Activated T-cell treated with anti-CD3 and anti-CD28 coated beads, Interleukin-2, amount 50 U/mL, for 24 hours (primary cell): ENCODE measurements around the gene NCLN.
"Not testable (repeated sequence)": the region's sequence is repeated elsewhere in the genome, so short reads cannot be mapped to it uniquely, and the experiment has no call there.

Experiments
- DNase-seq: peaks from one replicate; pipeline ENCODE4 v3.0.0-alpha.2; 2020
- H3K27ac Mint-ChIP-seq: 2 replicates; pipeline ENCODE4 v1.8.0; 2020; ENCODE audit warnings: mild to moderate bottlenecking, mixed read lengths
- H3K27me3 Mint-ChIP-seq: 2 replicates; pipeline ENCODE4 v1.8.0; 2020; ENCODE audit warnings: mixed read lengths
- H3K36me3 Mint-ChIP-seq: 2 replicates; pipeline ENCODE4 v1.8.0; 2020; ENCODE audit warnings: low read depth, mixed read lengths
- H3K4me1 Mint-ChIP-seq: 2 replicates; pipeline ENCODE4 v1.8.0; 2020; ENCODE audit warnings: low read depth, mixed read lengths
- H3K4me3 Mint-ChIP-seq: 2 replicates; pipeline ENCODE4 v1.8.0; 2020; ENCODE audit warnings: mild to moderate bottlenecking, moderate library complexity, mixed read lengths
- H3K9me3 Mint-ChIP-seq: 2 replicates; pipeline ENCODE4 v1.8.0; 2020; ENCODE audit warnings: mixed read lengths

NCLN gene

GRCh38 chr19:3186160-3186688 lies 494 bp downstream of the NCLN start:
- no peaks in the 10 kb centered on the region for H3K9me3 Mint-ChIP-seq
- H3K27ac Mint-ChIP-seq, result peak overlapping the region; percentile 92
- H3K27me3 Mint-ChIP-seq, result no peaks in the 10 kb centered on the region
- H3K4me1 Mint-ChIP-seq, result peaks cover 63% of the 10 kb centered on the region
- H3K4me3 Mint-ChIP-seq, result peak overlapping the region; percentile 97
- DNase-seq, result no peak
- peaks cover 60% of the 10 kb centered on the region for H3K36me3 Mint-ChIP-seq

- H3K4me3 Mint-ChIP-seq, result peak overlapping the region; percentile 97
- no peaks in the 10 kb centered on the region for H3K9me3 Mint-ChIP-seq
- peak overlapping the region; percentile 92 for H3K27ac Mint-ChIP-seq
- DNase-seq, result no peak
- H3K36me3 Mint-ChIP-seq, result peaks cover 63% of the 10 kb centered on the region
- no peaks in the 10 kb centered on the region for H3K27me3 Mint-ChIP-seq
- peaks cover 59% of the 10 kb centered on the region for H3K4me1 Mint-ChIP-seq
Measured at GRCh38 chr19:3186891-3187661, 1.3 kb downstream of the NCLN start.

GRCh38 chr19:3187662-3188511 lies 2.2 kb downstream of the NCLN start:
- Mint-ChIP-seq H3K9me3 (no peaks in the 10 kb centered on the region), H3K36me3 (peaks cover 65% of the 10 kb centered on the region), H3K27me3 (no peaks in the 10 kb centered on the region), H3K4me3 (peak overlapping the region; percentile 97), H3K27ac (peak overlapping the region; percentile 55), H3K4me1 (peaks cover 56% of the 10 kb centered on the region)
- no peak for DNase-seq

- no peak for DNase-seq
- H3K27ac Mint-ChIP-seq, result peak overlapping the region; percentile 55
- peak overlapping the region; percentile 97 for H3K4me3 Mint-ChIP-seq
- H3K4me1 Mint-ChIP-seq, result peaks cover 49% of the 10 kb centered on the region
- H3K9me3 Mint-ChIP-seq, result no peaks in the 10 kb centered on the region
- H3K36me3 Mint-ChIP-seq, result peaks cover 68% of the 10 kb centered on the region
- no peaks in the 10 kb centered on the region for H3K27me3 Mint-ChIP-seq
Measured at GRCh38 chr19:3188627-3189596, 3.2 kb downstream of the NCLN start.

- H3K4me1 Mint-ChIP-seq, result peaks cover 39% of the 10 kb centered on the region
- H3K27me3 Mint-ChIP-seq, result no peaks in the 10 kb centered on the region
- no peak for DNase-seq
- peaks cover 71% of the 10 kb centered on the region for H3K36me3 Mint-ChIP-seq
- H3K4me3 Mint-ChIP-seq, result no peak overlapping the region
- no peak overlapping the region for H3K27ac Mint-ChIP-seq
- H3K9me3 Mint-ChIP-seq, result no peaks in the 10 kb centered on the region
Measured at GRCh38 chr19:3189702-3190469, 4.2 kb downstream of the NCLN start.

GRCh38 chr19:3190470-3190770 lies 4.7 kb downstream of the NCLN start:
- Mint-ChIP-seq H3K4me3 (no peak overlapping the region), H3K4me1 (peaks cover 35% of the 10 kb centered on the region), H3K27me3 (no peaks in the 10 kb centered on the region), H3K27ac (no peak overlapping the region), H3K9me3 (no peaks in the 10 kb centered on the region), H3K36me3 (peaks cover 75% of the 10 kb centered on the region)
- no peak for DNase-seq

- H3K4me1 Mint-ChIP-seq, result peaks cover 35% of the 10 kb centered on the region
- peaks cover 80% of the 10 kb centered on the region for H3K36me3 Mint-ChIP-seq
- H3K27me3 Mint-ChIP-seq, result no peaks in the 10 kb centered on the region
- no peak overlapping the region for H3K27ac Mint-ChIP-seq
- no peak overlapping the region for H3K4me3 Mint-ChIP-seq
- no peaks in the 10 kb centered on the region for H3K9me3 Mint-ChIP-seq
- DNase-seq, result no peak
Measured at GRCh38 chr19:3190921-3191805, 5.4 kb downstream of the NCLN start.

GRCh38 chr19:3191806-3192104 lies 6.0 kb downstream of the NCLN start:
- DNase-seq, H3K27ac Mint-ChIP-seq, H3K4me3 Mint-ChIP-seq, H3K9me3 Mint-ChIP-seq, H3K27me3 Mint-ChIP-seq: not testable (repeated sequence)
- Mint-ChIP-seq H3K4me1 (peaks cover 33% of the 10 kb centered on the region), H3K36me3 (peaks cover 81% of the 10 kb centered on the region)

GRCh38 chr19:3192228-3192635 lies 6.5 kb downstream of the NCLN start:
- H3K9me3 Mint-ChIP-seq, result no peaks in the 10 kb centered on the region
- H3K4me3 Mint-ChIP-seq, result no peak overlapping the region
- no peak overlapping the region for H3K27ac Mint-ChIP-seq
- H3K27me3 Mint-ChIP-seq, result no peaks in the 10 kb centered on the region
- peaks cover 28% of the 10 kb centered on the region for H3K4me1 Mint-ChIP-seq
- no peak for DNase-seq
- peaks cover 81% of the 10 kb centered on the region for H3K36me3 Mint-ChIP-seq

- Mint-ChIP-seq H3K4me3 (no peak overlapping the region), H3K9me3 (no peaks in the 10 kb centered on the region), H3K4me1 (peaks cover 23% of the 10 kb centered on the region), H3K27me3 (no peaks in the 10 kb centered on the region), H3K27ac (no peak overlapping the region), H3K36me3 (peaks cover 80% of the 10 kb centered on the region)
- DNase-seq, result no peak
Measured at GRCh38 chr19:3192684-3193083, 7.0 kb downstream of the NCLN start.

GRCh38 chr19:3193256-3194105 lies 7.8 kb downstream of the NCLN start:
- DNase-seq, result no peak
- no peak overlapping the region for H3K4me3 Mint-ChIP-seq
- H3K9me3 Mint-ChIP-seq, result no peaks in the 10 kb centered on the region
- H3K36me3 Mint-ChIP-seq, result peaks cover 78% of the 10 kb centered on the region
- H3K4me1 Mint-ChIP-seq, result peaks cover 15% of the 10 kb centered on the region
- H3K27ac Mint-ChIP-seq, result no peak overlapping the region
- H3K27me3 Mint-ChIP-seq, result no peaks in the 10 kb centered on the region
